ENCODE data around the gene TTLL6.
A peak's percentile ranks its signal among the peaks of the same experiment; 100 is the strongest.

TTLL6 gene

DNA sequence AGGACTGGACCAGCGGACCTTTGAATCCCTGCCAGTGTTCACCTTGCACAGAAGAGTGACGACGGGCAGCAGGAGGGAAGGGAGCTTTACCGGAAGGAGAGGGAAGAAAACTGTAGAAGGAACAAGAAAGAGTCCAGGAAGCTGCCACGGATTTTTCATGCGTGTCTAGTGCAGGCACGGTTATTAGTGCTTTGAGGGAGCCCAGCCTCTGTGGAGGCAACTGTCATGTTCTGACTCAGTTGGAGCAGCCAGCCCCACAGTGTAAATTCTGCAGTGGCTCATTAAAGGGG is 82.0 kb downstream of the TTLL6 start:
- no peak for DNase-seq

DNA sequence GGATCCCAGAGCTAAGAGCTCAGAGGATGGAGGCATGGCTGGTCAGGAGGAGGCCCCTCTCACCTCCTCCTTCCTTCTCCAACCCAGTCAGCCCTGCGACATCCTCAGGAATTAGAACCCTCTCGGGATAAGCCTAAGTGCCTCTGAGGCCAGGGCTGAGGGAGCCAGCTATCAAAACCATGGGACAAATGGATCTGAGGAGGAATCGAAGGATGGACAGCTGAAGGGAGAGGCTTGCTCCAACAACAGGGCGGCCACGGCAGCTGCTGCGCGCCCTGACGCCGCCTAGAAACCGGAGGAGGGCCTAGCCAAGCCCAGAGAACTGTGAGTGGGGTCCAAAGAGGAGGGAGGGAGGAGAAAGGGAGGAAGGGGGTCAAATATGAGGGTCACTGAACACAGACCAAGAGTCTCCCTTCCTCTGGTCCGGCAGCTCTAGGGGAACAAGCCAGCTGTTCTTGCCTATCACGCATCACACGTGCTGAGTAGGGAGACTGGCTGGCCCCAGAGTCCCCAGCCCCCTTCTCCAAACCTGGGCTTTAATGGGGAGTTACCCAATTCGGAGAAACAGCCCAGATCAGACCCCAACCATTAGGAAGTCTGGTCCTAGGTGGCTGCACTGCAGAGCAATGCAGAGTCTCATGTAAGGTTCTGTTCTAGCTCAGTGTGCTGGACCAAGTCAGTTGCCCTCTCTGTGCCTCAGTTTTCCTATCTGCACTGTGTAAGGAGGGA is 82.5 kb downstream of the TTLL6 start:
- DNase-seq = no peak

DNA sequence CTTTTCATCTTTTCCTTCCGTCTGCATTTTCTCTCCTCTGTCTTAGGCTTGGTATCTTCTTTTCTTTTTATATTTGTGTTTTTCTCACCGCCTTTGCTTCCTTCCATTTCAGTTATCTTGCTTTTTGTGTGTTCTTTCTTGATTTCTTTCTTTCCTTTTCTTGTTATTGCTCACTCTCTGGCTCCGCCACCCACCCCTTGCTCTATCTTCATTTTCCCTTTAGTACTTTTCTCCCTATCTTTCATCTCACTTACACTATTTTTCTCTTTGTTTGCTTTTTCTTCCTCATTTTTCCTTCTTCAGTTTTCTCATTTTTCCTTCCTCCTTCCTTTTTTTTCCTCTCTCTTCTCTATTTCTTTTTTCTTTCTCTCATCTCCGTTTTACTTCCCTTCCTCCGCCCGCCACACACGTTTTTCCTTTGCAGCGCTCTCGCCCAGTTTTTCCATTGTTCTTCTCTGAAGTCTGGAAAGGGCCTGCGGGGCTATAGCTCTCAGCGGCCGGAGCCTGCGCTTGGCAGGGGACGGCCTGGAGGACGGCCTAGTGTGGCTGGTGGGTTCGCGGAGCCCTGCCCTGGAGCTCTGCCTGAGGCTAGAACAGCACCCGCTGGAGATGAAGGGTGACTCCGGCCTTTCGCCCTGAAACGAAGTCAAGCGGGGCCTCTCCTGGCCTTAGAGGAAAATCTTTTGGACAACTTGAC is 83.2 kb downstream of the TTLL6 start:
- no peak for DNase-seq

DNA sequence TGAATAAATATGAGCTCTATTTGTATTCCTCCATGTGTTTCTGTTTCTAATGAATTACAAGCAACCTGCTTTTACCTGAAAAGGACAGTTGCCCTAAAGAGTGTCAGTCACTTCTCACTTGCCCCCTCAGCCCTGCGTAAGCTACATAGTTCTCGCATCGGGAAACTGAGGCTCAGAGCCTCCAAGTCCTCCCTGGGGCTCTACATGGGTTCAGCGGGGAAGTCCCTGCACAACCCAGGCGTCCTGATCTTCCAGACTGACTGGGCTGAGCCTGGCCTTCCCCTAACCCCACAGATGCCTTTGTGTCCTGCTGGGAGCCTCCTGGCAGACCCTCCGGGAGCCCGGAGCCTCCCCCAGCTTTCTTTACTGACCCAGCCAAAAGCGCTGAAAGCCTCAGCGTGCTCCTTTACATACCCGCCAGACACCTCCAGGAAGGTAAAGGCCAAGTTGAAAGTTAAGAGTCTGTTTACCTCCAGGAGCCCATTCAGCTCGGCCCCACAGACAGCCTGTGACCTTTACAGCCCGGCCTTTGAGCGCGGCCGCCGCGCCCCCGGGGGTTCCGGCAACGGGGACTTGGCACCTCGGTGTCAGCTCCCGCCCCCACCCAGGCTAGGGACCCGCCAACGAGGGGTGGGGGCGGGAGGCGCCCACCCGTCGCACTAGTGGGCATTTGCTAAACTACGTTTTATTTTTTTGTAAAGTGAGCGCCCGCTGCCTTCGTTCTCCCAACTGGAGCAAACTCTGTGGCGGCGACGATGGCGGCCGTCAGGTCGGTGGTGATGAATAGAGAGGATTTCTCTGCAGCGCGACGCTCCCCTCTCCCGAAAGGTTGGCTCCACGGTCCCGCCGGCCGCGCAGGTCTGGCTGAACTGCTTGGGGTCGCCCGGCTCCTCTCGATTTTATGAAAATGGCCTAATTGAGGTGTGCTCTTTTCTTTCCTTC is 84.1 kb downstream of the TTLL6 start:
- DNase-seq = no peak

DNA sequence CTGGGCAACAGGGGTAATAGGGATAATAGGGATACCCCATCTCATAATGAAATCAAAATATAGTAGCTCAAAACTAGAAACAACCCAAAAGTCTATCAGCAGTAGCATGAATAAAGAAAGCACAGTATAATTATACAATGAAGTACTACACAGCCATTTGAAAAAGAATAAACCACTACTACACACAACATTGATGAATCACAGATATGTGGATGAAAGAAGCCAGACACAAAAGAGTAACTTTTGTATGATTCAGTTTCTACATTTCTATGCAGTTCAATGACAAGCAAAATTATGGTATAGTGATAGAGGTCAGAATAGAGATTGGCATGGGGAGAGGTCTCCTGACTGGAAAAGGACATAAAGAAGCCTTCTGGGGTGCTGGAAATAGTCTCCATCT is 85.7 kb downstream of the TTLL6 start:
- no peak for DNase-seq

DNA sequence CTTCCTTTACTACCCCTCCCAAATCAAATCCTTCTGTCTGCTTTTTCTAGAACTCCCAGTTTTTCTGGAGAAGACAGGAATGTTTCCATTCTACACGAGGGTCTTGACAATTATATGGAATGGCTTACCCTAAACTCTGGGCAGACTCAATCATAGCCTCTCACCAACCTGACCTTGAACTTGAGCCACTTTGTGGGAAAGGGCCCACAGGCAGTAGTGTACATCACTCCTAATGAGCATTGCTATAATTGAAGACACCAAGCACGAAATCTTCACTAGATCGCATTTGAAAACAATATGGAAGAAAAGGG is 86.8 kb downstream of the TTLL6 start:
- DNase-seq = no peak

DNA sequence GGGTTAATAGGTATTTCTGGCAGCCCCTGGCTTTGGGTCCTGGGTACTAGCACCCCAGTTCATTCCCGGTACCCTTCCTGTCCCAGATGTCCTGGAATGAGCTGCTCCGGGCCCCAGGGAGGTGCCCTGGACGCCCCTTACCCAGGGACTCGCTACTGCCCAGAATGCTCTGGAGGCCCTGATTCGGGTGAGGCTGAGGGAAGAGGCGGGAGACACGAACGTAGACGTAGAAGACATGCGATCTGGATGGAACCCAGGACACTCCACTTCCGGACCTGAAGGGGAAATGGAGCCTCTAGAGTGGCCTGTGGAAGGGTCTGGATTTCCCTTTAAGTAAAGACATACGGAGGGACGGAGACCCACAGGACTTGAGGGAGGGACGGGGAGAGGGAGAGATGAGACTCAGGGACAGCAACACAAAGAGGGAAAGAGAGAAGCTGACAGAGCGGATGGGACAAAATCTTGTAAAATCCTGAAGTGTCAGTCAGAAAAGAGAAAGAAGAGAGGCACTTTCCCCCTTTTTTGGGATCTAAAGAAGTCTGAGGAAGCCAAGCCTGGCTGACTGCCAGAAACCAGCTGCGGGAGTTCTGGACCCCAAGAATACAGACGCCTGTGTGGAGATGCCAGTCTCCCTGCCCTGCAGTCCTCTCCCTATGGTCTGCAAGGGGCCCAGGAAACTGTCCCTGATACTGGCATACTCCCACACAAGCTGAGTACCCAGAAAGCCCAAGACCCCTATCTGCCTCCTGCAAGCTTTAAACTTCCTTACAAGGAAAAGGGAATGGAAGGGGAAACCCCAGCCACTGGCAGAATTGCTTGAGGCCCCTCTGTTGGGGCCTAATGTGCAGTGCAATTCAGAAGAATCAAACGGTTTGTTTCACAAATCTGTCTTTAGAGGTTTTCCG is 87.4 kb downstream of the TTLL6 start:
- no peak for DNase-seq

DNA sequence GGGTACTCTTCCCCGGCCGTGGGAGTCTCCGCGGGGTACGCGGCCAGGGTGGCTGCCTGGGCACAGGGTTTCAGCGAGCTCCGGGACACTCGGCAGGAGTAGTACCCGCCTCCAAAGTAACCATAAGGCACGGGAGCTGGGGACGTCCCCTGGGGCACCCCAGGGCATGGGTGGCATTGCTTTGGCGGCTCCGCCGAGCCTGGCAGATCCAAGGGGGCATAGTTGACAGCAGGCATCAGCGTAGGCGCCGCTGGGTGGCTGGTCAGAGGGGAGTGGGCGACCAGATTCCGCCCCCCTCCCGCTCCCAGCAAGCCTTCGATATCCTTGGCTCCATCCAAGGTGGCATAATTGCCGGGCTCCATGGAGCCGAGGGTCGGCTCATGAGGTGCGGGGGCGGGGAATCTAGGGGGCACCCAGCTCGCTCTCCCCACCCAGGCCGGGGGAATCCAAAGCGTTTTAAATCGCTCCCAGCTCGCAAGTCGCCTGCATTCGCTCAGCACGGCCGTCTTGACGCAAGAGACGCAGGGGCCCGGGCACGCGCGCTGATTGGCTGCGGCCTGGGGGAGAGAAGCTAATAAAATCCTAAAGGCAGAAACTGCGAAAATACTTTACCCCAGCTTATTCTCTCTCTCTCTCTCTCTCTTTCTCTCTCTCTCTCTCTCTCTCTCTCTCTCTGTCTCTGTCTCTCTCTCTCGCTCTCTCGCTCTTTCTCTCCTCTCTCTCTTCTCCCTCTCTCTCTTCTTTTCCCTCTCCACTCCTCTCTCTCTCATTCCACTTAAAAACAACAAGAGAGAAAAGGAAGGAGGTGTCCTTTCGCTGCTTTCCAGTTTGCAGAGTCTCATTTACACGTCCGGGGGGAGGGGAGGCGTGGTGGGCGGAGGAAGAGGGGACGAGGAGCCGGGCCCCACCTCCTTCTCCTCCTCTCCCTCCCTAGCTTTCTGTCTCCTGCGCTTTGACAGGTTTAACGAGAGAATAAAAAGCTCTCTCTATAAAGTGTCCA is 88.5 kb downstream of the TTLL6 start, which contains the start of gene HOXB13:
Gene HOXB13, minus strand, starts transcription at position 519 of the 1,000 bp plus-strand sequence. Its CDS starts 157 bp downstream, at position 362.
- no peak for DNase-seq

DNA sequence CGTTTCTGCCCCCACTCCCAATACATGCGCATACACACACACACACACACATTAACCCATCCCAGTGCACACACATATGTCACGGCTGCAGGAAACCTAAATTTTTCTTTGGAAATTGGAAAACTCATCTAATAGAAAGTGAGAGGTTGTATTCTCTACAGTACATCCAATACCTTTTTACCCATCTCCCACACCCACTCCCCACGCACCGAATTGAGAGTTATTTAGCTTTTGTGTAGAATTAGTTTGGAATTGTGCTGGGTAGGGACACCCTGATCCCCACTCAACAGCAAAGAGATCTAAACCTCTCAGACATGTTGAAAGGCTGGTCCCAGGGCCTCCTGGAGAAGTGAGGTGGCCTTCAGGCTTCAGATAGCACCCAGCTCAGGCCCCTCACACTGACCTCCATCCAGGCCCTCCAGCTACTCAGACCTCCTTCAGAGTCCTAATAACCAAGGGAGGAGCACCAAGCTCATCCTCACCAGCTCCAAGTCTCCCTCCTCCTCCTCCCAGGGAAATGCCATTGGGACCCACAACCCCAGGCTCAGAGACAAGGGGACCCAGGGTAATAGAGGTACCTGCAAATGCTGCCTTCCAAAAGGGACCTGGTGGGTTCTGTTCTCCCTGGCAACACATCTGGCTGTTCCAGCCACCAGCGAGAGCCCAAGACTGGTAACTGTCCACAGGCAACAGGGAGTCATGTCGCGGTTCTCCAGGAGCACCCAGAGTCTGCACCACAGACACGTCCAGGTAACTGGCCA is 89.4 kb downstream of the TTLL6 start:
- DNase-seq = no peak

DNA sequence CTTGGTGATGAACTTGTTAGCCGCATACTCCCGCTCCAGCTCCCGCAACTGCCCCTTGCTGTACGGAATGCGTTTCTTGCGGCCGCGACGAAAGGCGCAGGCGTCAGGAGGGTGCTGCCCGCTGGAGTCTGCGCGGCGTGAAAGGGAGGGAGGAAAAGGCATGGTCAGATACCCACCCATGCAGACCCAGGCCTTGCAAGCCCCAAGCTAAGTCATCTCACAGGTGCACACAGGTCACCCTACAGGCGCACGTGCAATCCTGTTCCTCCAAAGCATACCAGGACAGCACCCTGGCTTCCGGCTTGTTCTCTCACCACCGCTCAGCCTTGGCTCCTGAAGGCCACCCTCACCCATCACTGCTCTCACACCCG is 90.1 kb downstream of the TTLL6 start:
- no peak for DNase-seq

DNA sequence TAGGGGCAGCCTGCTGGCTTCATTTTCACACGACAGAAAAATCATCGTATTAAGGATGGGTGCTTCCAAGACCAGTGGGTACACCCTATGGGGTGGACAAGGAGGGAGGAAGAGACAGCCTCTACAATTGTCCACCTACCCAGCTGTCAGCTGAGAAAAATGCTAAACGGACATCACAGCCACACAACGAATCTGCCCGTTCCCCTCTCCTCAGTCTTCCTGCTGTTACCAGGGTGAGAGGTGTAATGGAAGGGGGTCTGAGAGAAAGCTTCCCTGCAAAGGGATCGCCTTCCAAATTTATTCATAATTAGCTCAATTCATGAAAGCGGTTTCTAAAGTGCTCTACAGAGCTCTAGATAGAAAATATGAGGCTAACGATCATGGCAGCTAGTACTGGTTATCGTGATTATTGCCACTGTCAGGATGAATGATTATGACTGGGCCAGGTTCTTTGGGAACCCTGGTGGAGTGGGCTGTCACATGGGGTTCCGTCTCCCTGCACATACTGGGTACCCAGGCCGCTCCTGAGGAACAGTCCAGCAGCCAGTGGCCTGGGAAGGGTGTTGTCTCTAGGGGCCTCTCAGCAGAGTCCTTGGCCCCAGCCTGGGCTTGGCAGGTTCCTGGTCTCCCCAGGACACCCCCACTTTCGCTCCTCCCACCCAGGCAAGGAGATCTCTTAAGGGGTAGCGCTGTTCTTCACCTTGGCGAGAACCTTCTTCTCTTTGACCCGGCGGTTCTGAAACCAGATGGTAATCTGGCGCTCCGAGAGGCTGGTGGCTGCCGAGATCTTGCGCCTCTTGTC is 90.7 kb downstream of the TTLL6 start:
- no peak for DNase-seq

DNA sequence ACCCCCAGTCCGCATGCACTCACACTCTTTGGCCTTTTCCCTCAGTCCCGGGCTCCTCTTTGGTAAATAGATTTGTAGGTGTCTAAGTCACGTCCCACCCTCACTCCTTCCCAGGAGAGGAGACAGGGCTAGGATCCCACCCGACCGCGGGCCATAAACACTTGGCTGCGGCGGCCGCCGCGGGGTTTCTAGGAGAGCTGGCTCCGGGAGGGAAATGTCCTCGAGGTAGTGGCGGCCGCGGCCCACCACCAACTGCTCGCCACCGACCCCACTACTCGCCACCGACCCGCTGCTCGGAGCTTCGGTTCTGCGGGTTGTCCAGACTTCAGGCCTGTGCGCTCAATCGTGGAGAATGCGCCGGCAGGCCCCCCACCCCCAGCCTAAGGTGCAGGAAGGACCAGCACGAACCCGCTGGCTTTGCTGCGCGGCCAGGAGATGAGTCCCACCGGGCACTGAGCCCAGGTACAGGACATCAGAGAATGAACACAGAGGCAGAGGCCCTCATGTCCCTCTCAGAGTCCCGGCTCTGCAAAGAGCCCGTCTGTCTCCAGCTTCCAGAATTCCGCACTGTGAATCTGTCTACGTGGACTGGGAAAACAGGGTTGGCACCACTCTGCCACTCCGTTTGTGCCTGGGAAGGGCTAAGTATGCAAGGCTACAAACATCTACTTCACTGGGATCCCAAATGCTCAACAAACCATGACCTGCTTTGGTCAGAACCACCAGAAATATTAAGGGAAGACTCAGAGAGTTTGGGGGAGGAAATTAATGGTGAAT is 91.6 kb downstream of the TTLL6 start:
- no peak for DNase-seq

DNA sequence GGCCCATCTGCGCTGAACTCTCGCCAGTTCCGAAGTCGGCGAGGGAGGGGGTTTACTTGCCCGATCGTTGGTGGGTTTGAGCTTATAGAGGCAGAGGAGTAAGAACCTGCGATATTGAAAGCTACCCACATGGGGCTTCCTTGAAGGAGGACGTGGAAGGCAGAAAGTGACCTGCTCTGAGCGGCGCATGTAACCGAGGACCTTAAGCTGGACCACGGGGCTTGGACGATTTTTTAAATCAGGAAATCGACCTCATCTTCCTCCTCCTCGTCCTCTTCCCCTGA is 92.1 kb downstream of the TTLL6 start:
- no peak for DNase-seq

DNA sequence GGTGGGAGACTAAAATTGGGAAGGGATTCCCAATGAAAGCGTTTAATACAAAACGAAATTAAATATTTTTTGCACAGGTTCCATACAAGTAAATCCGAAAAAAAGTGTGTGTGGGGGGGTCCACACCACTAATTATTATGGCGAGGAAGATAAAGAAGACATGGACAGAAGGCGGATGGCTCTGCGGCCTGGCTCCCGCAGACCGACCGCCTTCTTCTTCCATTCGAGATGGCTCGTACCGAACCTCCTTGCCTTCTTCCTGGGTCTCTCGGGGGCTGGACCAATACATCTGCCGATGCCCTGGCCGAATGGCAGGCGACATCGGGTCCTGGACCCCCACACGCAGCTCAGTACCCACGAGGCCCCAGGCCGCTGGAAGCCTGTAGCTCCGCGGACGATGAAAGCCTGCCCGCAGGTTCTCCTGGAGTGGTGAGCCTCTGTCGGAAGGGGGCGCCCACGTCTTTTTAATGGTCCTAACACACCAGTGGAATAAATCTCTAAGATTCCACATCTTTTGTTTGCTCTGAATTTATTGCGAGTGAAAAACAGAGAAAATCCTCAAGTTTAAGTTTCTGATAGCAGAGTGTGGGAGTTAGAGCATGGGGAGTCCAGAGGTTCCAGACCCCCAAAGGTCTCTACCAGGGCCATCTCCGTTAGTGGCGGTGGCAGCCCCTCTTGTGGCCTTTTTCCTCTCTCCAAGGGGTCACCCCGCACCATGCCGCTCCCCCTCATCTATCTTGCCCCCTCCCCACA is 92.6 kb downstream of the TTLL6 start:
- DNase-seq = peak; percentile 50 to 55

DNA sequence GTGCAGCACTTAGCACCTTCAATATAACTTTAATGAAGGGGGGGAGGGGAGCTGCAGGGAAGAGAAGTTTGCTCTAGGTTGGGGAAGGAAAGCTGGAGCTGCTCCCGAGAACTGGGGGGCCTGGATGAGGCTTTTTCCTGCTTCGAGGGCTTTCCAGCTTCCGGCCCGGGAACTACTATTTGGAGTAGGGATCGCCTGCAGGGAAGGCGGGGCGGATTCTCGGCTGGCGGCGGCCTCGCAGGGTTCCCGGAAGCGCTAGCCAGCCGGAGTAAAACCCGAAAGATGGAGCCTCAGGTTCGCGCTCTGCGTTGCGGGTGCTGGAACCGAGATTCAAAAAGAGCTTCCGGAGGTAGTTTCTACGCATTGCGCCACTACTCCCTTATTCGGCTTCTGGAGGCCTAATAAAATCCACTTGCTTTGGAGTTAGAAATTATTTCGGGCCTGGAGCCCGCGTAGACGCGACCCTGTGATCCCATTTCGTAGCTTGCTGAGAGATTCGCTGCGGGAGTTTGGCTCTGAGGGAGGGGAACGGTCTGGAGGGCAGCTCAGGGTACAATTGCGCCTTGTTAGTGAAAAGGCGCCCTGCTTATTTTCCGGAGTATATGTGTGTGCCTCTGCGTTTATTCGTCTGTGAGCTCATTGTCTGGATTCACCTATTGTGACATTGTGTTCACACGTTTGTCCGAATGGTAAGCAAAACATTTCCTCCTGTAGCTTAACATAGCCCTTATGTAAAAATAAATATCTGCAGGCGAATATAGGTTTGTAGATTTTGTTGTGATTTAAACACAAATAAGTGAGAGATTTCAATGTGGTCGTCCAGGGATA is 93.4 kb downstream of the TTLL6 start:
- DNase-seq = no peak

DNA sequence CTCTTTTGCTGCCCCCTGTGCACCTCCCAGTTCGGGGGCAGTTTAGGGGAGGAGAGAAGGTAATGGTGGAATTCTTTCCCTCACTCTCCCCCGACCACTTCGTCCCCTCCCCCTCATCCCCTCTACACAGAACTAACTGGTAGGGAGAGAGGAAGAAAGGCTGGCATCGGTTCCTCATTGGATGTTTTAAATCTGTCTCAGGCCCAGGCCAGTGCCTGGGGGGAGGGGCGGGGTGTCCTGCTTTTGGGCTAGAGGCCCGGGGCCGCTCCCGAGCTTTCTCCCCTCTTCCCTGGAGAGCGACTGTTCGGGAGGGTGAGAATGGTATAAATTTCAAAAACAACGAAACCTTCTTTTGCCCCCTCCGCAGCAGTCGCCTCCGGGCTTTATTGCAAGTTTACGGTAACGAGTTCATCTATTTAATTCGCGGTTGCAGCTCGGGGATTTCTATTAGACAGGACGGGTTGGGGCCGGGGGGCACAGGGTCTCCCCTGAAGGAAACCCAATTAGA is 94.1 kb downstream of the TTLL6 start, which contains the start of gene PRAC2:
Gene PRAC2, plus strand, starts transcription at position 271 of the 508 bp plus-strand sequence. CDS start 1,226 bp downstream, outside the sequence.
- no peak for DNase-seq
